GM23338 (cell line): ENCODE results near the gene DAPK1. TPM values are rescaled to one million over a fixed set of nuclear protein-coding genes. Genes with fewer than 3 reads are reported as not detected.

Source experiments
- ATAC-seq: fragments of 200-7000 bp; cut with Tn5 transposase; 3 replicates; pipeline ENCODE4 v1.9.1; 2020
- DNase-seq: peaks from one replicate; pipeline ENCODE4 v3.0.0-alpha.2; 2015; ENCODE audit warnings: low spot score
- H2AFZ ChIP-seq: fragments of 200-600 bp; sonication (generic); 2 replicates; pipeline ENCODE4 v1.8.0; 2016; ENCODE audit warnings: antibody characterized with exemption, mild to moderate bottlenecking, moderate library complexity
- H3F3A ChIP-seq: fragments of 200-600 bp; sonication (generic); replicated peaks from 2 replicates; pipeline ENCODE4 v1.8.0; 2017; ENCODE audit warnings: antibody characterized with exemption, mixed run types, low read depth
- H3K27ac ChIP-seq: fragments of 200-600 bp; sonication (generic); 2 replicates; pipeline ENCODE4 v1.6.1; 2016; ENCODE audit warnings: low read depth
- H3K27me3 ChIP-seq: fragments of 200-600 bp; sonication (generic); 2 replicates; pipeline ENCODE4 v1.8.0; 2016; ENCODE audit warnings: mild to moderate bottlenecking, mixed run types, moderate library complexity; ENCODE audit not compliant: insufficient read depth
- H3K36me3 ChIP-seq: fragments of 200-600 bp; sonication (generic); 2 replicates; pipeline ENCODE4 v1.8.0; 2016; ENCODE audit warnings: mild to moderate bottlenecking; ENCODE audit not compliant: insufficient read depth
- H3K4me1 ChIP-seq: fragments of 200-600 bp; sonication (generic); 2 replicates; pipeline ENCODE4 v1.8.0; 2016; ENCODE audit warnings: mild to moderate bottlenecking, moderate library complexity; ENCODE audit not compliant: insufficient read depth
- H3K4me2 ChIP-seq: fragments of 200-600 bp; sonication (generic); 2 replicates; pipeline ENCODE4 v1.7.1; 2017; ENCODE audit warnings: mixed run types
- H3K4me3 ChIP-seq: fragments of 200-600 bp; sonication (generic); 2 replicates; pipeline ENCODE4 v1.6.1; 2016; ENCODE audit warnings: mixed run types
- H3K79me2 ChIP-seq: fragments of 200-600 bp; sonication (generic); replicated peaks from 2 replicates; pipeline ENCODE4 v1.8.0; 2017; ENCODE audit warnings: mild to moderate bottlenecking; ENCODE audit not compliant: insufficient read depth
- H3K9me2 ChIP-seq: fragments of 200-600 bp; sonication (generic); 2 replicates; pipeline ENCODE4 v1.8.0; 2017; ENCODE audit not compliant: insufficient read depth
- H4K20me1 ChIP-seq: fragments of 200-600 bp; sonication (generic); replicated peaks from 2 replicates; pipeline ENCODE4 v1.8.0; 2017; ENCODE audit warnings: mild to moderate bottlenecking; ENCODE audit not compliant: insufficient read depth
- H3K27ac Mint-ChIP-seq: 2 replicates; pipeline ENCODE4 v1.8.0; 2020; ENCODE audit warnings: inconsistent platforms, mild to moderate bottlenecking, moderate library complexity, mixed read lengths
- H3K27me3 Mint-ChIP-seq: 3 replicates; pipeline ENCODE4 v1.8.0; 2022; ENCODE audit warnings: low read depth, mild to moderate bottlenecking, moderate library complexity, mixed read lengths, inconsistent platforms; ENCODE audit not compliant: insufficient read depth, poor library complexity
- H3K36me3 Mint-ChIP-seq: 3 replicates; pipeline ENCODE4 v1.8.0; 2021; ENCODE audit warnings: low read depth, mild to moderate bottlenecking, inconsistent platforms, moderate library complexity, mixed read lengths
- H3K4me1 Mint-ChIP-seq: 3 replicates; pipeline ENCODE4 v1.8.0; 2020; ENCODE audit warnings: mild to moderate bottlenecking, inconsistent platforms, mixed read lengths
- H3K4me3 Mint-ChIP-seq: 3 replicates; pipeline ENCODE4 v1.8.0; 2021; ENCODE audit warnings: moderate library complexity, mild to moderate bottlenecking, inconsistent platforms, mixed read lengths
- H3K9me3 Mint-ChIP-seq: 3 replicates; pipeline ENCODE4 v1.8.0; 2020; ENCODE audit warnings: moderate library complexity, mild to moderate bottlenecking, inconsistent platforms, mixed read lengths
- CREB1 ChIP-seq: fragments of 250-450 bp; sonication (Bioruptor Pico); IDR thresholded peaks from 2 replicates; pipeline ENCODE4 v1.5.0; 2020; ENCODE audit warnings: low read depth, mild to moderate bottlenecking, moderate library complexity
- JUNB ChIP-seq: IDR thresholded peaks from one replicate; pipeline ENCODE4 v1.6.1; 2016; ENCODE audit warnings: antibody characterized with exemption; ENCODE audit not compliant: unreplicated experiment
- NANOG ChIP-seq: IDR thresholded peaks from 2 replicates; pipeline ENCODE4 v1.6.1; 2016; ENCODE audit warnings: antibody characterized with exemption, borderline replicate concordance
- POLR2AphosphoS5 ChIP-seq: IDR thresholded peaks from 2 replicates; pipeline ENCODE4 v1.6.1; 2016; ENCODE audit warnings: antibody characterized with exemption, low read depth
- STAT1 ChIP-seq: IDR thresholded peaks from one replicate; pipeline ENCODE4 v1.6.1; 2016; ENCODE audit warnings: antibody characterized with exemption; ENCODE audit not compliant: unreplicated experiment
- ZNF462 ChIP-seq: fragments of 250-450 bp; sonication (Bioruptor Pico); IDR thresholded peaks from 2 replicates; pipeline ENCODE4 v1.5.0; 2020; ENCODE audit warnings: mild to moderate bottlenecking, moderate library complexity
- polyA plus RNA-seq: library from polyadenylated mRNA; unstranded; fragments of >200 nt; fragmentation: Nextera tagmentation; extraction: Ambion mirVana; gene quantifications from 2 replicates; pipeline ENCODE4 v1.2.1, GENCODE V29; 2016
- total RNA-seq: library from RNA; depleted of rRNA; stranded (reverse); fragments of >200 nt; shearing (Covaris generic); gene quantifications from 2 replicates; pipeline ENCODE4 v1.2.3, GENCODE V29; 2014
- TF ChIP-seq, protein P1 (sequence below): IDR thresholded peaks from one replicate; pipeline ENCODE4 v1.6.1; 2018; ENCODE audit warnings: antibody characterized with exemption; ENCODE audit not compliant: unreplicated experiment

The DAPK1 gene
- total and polyA plus RNA-seq, 2 experiments from 2014 or later, result 37.0 to 134 TPM

GRCh38 chr9:87546704-87547103 lies 49.0 kb downstream of the DAPK1 start (continued):
- TF ChIP-seq ZNF462 (CRISPR knock-in tag) (no peak), JUNB (no peak), POLR2AphosphoS5 (no peak), CREB1 (no peak), STAT1 (no peak), NANOG (no peak)
- TF ChIP-seq, protein P1, sequence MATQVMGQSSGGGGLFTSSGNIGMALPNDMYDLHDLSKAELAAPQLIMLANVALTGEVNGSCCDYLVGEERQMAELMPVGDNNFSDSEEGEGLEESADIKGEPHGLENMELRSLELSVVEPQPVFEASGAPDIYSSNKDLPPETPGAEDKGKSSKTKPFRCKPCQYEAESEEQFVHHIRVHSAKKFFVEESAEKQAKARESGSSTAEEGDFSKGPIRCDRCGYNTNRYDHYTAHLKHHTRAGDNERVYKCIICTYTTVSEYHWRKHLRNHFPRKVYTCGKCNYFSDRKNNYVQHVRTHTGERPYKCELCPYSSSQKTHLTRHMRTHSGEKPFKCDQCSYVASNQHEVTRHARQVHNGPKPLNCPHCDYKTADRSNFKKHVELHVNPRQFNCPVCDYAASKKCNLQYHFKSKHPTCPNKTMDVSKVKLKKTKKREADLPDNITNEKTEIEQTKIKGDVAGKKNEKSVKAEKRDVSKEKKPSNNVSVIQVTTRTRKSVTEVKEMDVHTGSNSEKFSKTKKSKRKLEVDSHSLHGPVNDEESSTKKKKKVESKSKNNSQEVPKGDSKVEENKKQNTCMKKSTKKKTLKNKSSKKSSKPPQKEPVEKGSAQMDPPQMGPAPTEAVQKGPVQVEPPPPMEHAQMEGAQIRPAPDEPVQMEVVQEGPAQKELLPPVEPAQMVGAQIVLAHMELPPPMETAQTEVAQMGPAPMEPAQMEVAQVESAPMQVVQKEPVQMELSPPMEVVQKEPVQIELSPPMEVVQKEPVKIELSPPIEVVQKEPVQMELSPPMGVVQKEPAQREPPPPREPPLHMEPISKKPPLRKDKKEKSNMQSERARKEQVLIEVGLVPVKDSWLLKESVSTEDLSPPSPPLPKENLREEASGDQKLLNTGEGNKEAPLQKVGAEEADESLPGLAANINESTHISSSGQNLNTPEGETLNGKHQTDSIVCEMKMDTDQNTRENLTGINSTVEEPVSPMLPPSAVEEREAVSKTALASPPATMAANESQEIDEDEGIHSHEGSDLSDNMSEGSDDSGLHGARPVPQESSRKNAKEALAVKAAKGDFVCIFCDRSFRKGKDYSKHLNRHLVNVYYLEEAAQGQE, result no peak

- H3F3A ChIP-seq, result peaks cover 4% of the 10 kb centered on the region; the same call in 1 of the 2 replicates
- peaks cover 90% of the 10 kb centered on the region for H3K79me2 ChIP-seq
- H3K27me3 ChIP-seq, result no peaks in the 10 kb centered on the region
- no peak overlapping the region for H3K4me3 Mint-ChIP-seq
- no peaks in the 10 kb centered on the region for H3K36me3 ChIP-seq
- H3K4me2 ChIP-seq, result no peak overlapping the region
- H4K20me1 ChIP-seq, result peaks cover 38% of the 10 kb centered on the region
- peaks cover 15% of the 10 kb centered on the region for H3K4me1 ChIP-seq
- ATAC-seq (peak; percentile 70), DNase-seq (peak; percentile 20)
- no peak overlapping the region for H2AFZ ChIP-seq
- peaks cover 26% of the 10 kb centered on the region for H3K36me3 Mint-ChIP-seq
- no peaks in the 10 kb centered on the region for H3K9me2 ChIP-seq
- H3K27ac Mint-ChIP-seq, result no peak overlapping the region
- H3K9me3 Mint-ChIP-seq, result peaks cover 3% of the 10 kb centered on the region; the same call in 2 of the 3 replicates
- no peak overlapping the region for H3K4me3 ChIP-seq
- peaks cover 2% of the 10 kb centered on the region for H3K27me3 Mint-ChIP-seq
- H3K4me1 Mint-ChIP-seq, result peaks cover 25% of the 10 kb centered on the region
- peak overlapping the region; percentile 47; the same call in 1 of the 2 replicates for H3K27ac ChIP-seq
- no peak for TF ChIP-seq ZNF462 (CRISPR knock-in tag)
These were observed 50.0 kb downstream of the DAPK1 start for GRCh38 chr9:87547671-87548081.
